B cell (primary cell): Measurements from ENCODE around the gene LRP2. TPM values are rescaled to one million over a fixed set of nuclear protein-coding genes. Genes with fewer than 3 reads are reported as not detected.

Experiments
- ATAC-seq: fragments of 200-7000 bp; cut with Tn5 transposase; one replicate; pipeline ENCODE4 v1.10.0; 2021; ENCODE audit warnings: low read depth, mild to moderate bottlenecking, moderate number of reproducible peaks, moderate library complexity
- CTCF ChIA-PET: fragments of 350-600 bp; sonication (Branson Sonifier 250); formaldehyde crosslinking; loops from one replicate; lab custom pipeline; 2021; ENCODE audit warnings: antibody characterized with exemption, inconsistent platforms; lab: Charles Lee
- POLR2A ChIA-PET: fragments of 350-600 bp; sonication (Branson Sonifier 250); formaldehyde crosslinking; loops from one replicate; lab custom pipeline; 2021; ENCODE audit warnings: antibody characterized with exemption; lab: Charles Lee
- DNase-seq: peaks from one replicate; pipeline ENCODE4 v3.0.0; 2013
- H2AFZ ChIP-seq: 2 replicates; pipeline ENCODE4 v1.6.1; 2012; ENCODE audit warnings: mild to moderate bottlenecking, low read depth, low read length; ENCODE audit not compliant: insufficient read depth, poor library complexity, severe bottlenecking
- H3K27ac ChIP-seq, 2 donors: 1 replicate in 1 of 2; 2 replicates in 1 of 2; pipeline ENCODE4 v1.5.1; 2012 to 2013; ENCODE audit warnings: low read length in 2 of 2, mild to moderate bottlenecking in 2 of 2, moderate library complexity in 1 of 2
- H3K27me3 ChIP-seq, 4 experiments: fragments of 200-600 bp in 1 of 4; sonication (generic) in 1 of 4; replicated peaks in 1 of 4; 1 replicate in 2 of 4; 2 replicates in 2 of 4; pipeline versions ENCODE4 v1.6.1 to v1.7.0; 2013 to 2016; ENCODE audit warnings: low read length in 3 of 4, mild to moderate bottlenecking in 2 of 4, mixed read lengths in 1 of 4, moderate library complexity in 1 of 4; ENCODE audit not compliant: insufficient read depth in 4 of 4, control insufficient read depth in 3 of 4; ENCODE audit errors: control extremely low read depth in 1 of 4
- H3K36me3 ChIP-seq, 2 experiments: replicated peaks in 1 of 2; 1 replicate in 1 of 2; 2 replicates in 1 of 2; pipeline versions ENCODE4 v1.6.1 to v1.7.1; 2013; ENCODE audit warnings: low read length in 1 of 2; ENCODE audit not compliant: insufficient read depth in 2 of 2, control insufficient read depth in 1 of 2; ENCODE audit errors: control extremely low read depth in 1 of 2, extremely low read depth in 1 of 2
- H3K4me1 ChIP-seq, 2 donors: fragments of 200-600 bp in 1 of 2; sonication (generic) in 1 of 2; 1 replicate in 1 of 2; 2 replicates in 1 of 2; pipeline versions ENCODE4 v1.5.1 to v1.6.1; 2013 to 2017; ENCODE audit warnings: low read length in 2 of 2; ENCODE audit not compliant: control insufficient read depth in 2 of 2, insufficient read depth in 2 of 2
- H3K4me2 ChIP-seq: replicated peaks from 2 replicates; pipeline ENCODE3; 2012; ENCODE audit warnings: mild to moderate bottlenecking, low read depth, low read length; ENCODE audit not compliant: poor library complexity, severe bottlenecking
- H3K4me3 ChIP-seq, 5 experiments: fragments of 200-600 bp in 1 of 5; sonication (generic) in 1 of 5; 1 replicate in 3 of 5; 2 replicates in 2 of 5; pipeline versions ENCODE4 v1.5.1 to v1.7.0; 2011 to 2016; ENCODE audit warnings: low read length in 4 of 5, mild to moderate bottlenecking in 4 of 5, low read depth in 2 of 5, control low read depth in 1 of 5, moderate library complexity in 1 of 5; ENCODE audit not compliant: insufficient read depth in 1 of 5; ENCODE audit errors: control extremely low read depth in 1 of 5, extremely low read depth in 1 of 5
- H3K79me2 ChIP-seq: fragments of 200-600 bp; sonication (generic); one replicate; pipeline ENCODE4 v1.6.0; 2016; ENCODE audit warnings: low read length; ENCODE audit not compliant: control insufficient read depth, insufficient read depth
- H3K9ac ChIP-seq: fragments of 200-600 bp; sonication (generic); 2 replicates; pipeline ENCODE4 v1.6.1; 2017; ENCODE audit warnings: mild to moderate bottlenecking, low read length, moderate library complexity
- H3K9me3 ChIP-seq, 3 donors: one replicate each; pipeline versions ENCODE4 v1.6.1 to v1.7.1; 2013; ENCODE audit warnings: low read length in 2 of 3; ENCODE audit not compliant: control insufficient read depth in 2 of 3, insufficient read depth in 1 of 3; ENCODE audit errors: control extremely low read depth in 1 of 3
- H4K20me1 ChIP-seq: 2 replicates; pipeline ENCODE4 v1.6.0; 2012; ENCODE audit warnings: mild to moderate bottlenecking, low read length; ENCODE audit not compliant: insufficient read depth, control insufficient read depth, poor library complexity, severe bottlenecking
- H3K27ac Mint-ChIP-seq: one replicate; pipeline ENCODE4 v1.8.0; 2021; ENCODE audit warnings: mixed read lengths
- H3K27me3 Mint-ChIP-seq: one replicate; pipeline ENCODE4 v1.8.0; 2021; ENCODE audit warnings: mixed read lengths
- H3K4me1 Mint-ChIP-seq: one replicate; pipeline ENCODE4 v1.8.0; 2021; ENCODE audit warnings: mixed read lengths
- H3K4me3 Mint-ChIP-seq: one replicate; pipeline ENCODE4 v1.8.0; 2021; ENCODE audit warnings: mixed read lengths
- H3K9me3 Mint-ChIP-seq: one replicate; pipeline ENCODE4 v1.8.0; 2022; ENCODE audit warnings: mixed read lengths; ENCODE audit not compliant: insufficient read depth
- EZH2 ChIP-seq: IDR thresholded peaks from 2 replicates; pipeline ENCODE4 v1.6.1; 2012; ENCODE audit warnings: borderline replicate concordance, low read depth, mild to moderate bottlenecking, moderate library complexity, low read length; ENCODE audit not compliant: insufficient read depth, poor library complexity, severe bottlenecking
- WGBS: methylation state at CpG from one replicate; pipeline ENCODE4 v1.1.5; 2013; ENCODE audit warnings: missing lambda C conversion rate; ENCODE audit not compliant: insufficient coverage; 5-methylcytosine and 5-hydroxymethylcytosine counted together
- intact Hi-C: fragments of 100-400 bp; cut with micrococcal nuclease; formaldehyde crosslinking; loops from one replicate; pipeline ENCODE4 v1.10.0; 2022
- polyA plus RNA-seq: library from polyadenylated mRNA; depleted of rRNA; stranded (reverse); fragments of >200 nt; gene quantifications from 2 replicates; pipeline ENCODE4 v1.2.3, GENCODE V29; 2012
- total RNA-seq, 2 donors: library from RNA; stranded (reverse); fragments of 120-200 nt in 1 of 2; gene quantifications; 1 replicate in 1 of 2; 2 replicates in 1 of 2; pipeline versions ENCODE4 v1.2.3 to v1.2.4, GENCODE V29; 2013 to 2022
- TF ChIP-seq, protein P1 (sequence below): fragments of 200-600 bp; IDR thresholded peaks from one replicate; pipeline ENCODE4 v1.8.0; 2022; ENCODE audit warnings: antibody characterized with exemption, mild to moderate bottlenecking

The LRP2 gene
- total and polyA plus RNA-seq, 2 donors (not counting 1 experiment from before 2014, with no cell fraction given) = not detected

DNA sequence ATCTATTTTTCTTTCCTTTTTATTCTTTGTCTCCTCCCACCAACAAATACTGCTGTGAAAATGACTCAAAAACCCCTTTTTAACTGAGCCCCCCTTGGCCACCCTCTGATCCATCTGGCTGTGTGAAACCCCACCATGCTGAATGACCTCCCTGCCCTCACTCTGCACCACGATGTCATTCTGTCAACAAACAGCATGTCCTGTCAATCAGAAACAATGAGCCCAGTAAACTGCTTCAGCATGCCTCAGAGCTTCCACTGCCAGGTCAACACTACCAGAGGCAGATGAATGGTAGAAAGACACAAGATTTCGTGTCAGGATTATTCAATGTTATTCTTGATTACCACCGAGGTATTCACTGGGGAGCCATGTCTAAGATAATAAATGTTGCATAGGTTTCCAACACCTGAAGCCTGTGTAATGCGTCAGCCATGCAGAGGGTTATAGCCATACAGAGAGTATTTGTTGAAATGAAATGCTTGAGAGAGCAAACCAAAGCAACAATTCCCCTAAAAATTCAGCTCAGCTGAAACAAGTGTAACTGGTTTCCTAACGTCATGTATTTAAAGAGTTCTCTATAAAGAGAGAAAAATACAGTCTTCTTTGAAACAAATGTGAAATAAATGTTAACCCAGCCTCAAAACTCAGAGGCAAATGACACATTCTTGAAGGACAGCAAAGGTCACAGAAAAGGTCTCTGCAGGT is 76.7 kb downstream of the LRP2 start:
- CTCF ChIA-PET = no interaction called here
- no peaks in the 10 kb centered on the region for H3K79me2 ChIP-seq
- POLR2A ChIA-PET = no interaction called here
- H3K4me3 Mint-ChIP-seq = no peak overlapping the region
- TF ChIP-seq, protein P1, sequence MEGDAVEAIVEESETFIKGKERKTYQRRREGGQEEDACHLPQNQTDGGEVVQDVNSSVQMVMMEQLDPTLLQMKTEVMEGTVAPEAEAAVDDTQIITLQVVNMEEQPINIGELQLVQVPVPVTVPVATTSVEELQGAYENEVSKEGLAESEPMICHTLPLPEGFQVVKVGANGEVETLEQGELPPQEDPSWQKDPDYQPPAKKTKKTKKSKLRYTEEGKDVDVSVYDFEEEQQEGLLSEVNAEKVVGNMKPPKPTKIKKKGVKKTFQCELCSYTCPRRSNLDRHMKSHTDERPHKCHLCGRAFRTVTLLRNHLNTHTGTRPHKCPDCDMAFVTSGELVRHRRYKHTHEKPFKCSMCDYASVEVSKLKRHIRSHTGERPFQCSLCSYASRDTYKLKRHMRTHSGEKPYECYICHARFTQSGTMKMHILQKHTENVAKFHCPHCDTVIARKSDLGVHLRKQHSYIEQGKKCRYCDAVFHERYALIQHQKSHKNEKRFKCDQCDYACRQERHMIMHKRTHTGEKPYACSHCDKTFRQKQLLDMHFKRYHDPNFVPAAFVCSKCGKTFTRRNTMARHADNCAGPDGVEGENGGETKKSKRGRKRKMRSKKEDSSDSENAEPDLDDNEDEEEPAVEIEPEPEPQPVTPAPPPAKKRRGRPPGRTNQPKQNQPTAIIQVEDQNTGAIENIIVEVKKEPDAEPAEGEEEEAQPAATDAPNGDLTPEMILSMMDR = no peak
- TF ChIP-seq EZH2 = no peak
- no peak overlapping the region for H3K4me2 ChIP-seq
- H3K9ac ChIP-seq = no peak overlapping the region
- H3K36me3 ChIP-seq = no peaks in the 10 kb centered on the region
- H3K27me3 Mint-ChIP-seq = peaks cover 4% of the 10 kb centered on the region
- 77% methylated on average over 3 of the region's 5 CpGs for WGBS
- H3K4me1 Mint-ChIP-seq = no peaks in the 10 kb centered on the region
- intact Hi-C loops = no loop called here
- ATAC-seq (no peak), DNase-seq (no peak)
- no peak overlapping the region for H3K27ac ChIP-seq
- no peaks in the 10 kb centered on the region for H4K20me1 ChIP-seq
- no peak overlapping the region for H3K4me3 ChIP-seq
- H3K9me3 ChIP-seq = no peaks in the 10 kb centered on the region
- H3K27ac Mint-ChIP-seq = no peak overlapping the region
- no peak overlapping the region for H2AFZ ChIP-seq
- H3K9me3 Mint-ChIP-seq = no peaks in the 10 kb centered on the region
- no peaks in the 10 kb centered on the region for H3K27me3 ChIP-seq
- H3K4me1 ChIP-seq = no peaks in the 10 kb centered on the region

DNA sequence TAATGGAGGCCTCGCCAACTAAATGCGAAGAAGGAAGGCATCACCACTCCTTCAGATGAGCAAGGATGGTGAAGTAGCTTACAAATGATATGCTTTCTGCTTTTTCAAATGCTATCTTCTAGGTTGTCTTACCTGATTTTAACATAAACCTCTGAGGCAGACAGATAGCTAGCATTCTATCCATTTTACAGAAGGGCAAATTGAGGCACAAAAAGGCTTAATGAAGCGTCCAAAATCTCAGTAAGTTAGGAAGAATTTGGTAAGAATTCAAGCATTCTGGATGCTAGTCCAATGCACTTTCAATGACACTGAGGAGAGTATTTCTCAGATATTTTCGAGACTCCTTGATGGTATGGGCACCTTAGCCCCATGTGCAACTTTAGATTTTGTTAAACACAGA is 81.8 kb downstream of the LRP2 start:
- H3K4me1 ChIP-seq = no peaks in the 10 kb centered on the region
- WGBS = no CpG with 5 or more reads among the region's 4 CpGs
- H3K27me3 ChIP-seq = no peaks in the 10 kb centered on the region
- no peak overlapping the region for H3K9ac ChIP-seq
- TF ChIP-seq EZH2 = no peak
- TF ChIP-seq, protein P1 = no peak
- no peak overlapping the region for H2AFZ ChIP-seq
- no peaks in the 10 kb centered on the region for H3K9me3 ChIP-seq
- no peak for ATAC-seq
- no peak overlapping the region for H3K4me3 ChIP-seq
- H3K27ac ChIP-seq = no peak overlapping the region
- H3K79me2 ChIP-seq = no peaks in the 10 kb centered on the region
- DNase-seq = no peak
- Mint-ChIP-seq H3K4me1 (no peaks in the 10 kb centered on the region), H3K9me3 (no peaks in the 10 kb centered on the region), H3K27me3 (peaks cover 11% of the 10 kb centered on the region), H3K4me3 (no peak overlapping the region), H3K27ac (no peak overlapping the region)
- H3K36me3 ChIP-seq = no peaks in the 10 kb centered on the region
- no peaks in the 10 kb centered on the region for H4K20me1 ChIP-seq
- intact Hi-C loops = no loop called here
- no peak overlapping the region for H3K4me2 ChIP-seq
- ChIA-PET CTCF (no interaction called here), POLR2A (no interaction called here)
